ENCODE data around the gene SOD3.

DNA sequence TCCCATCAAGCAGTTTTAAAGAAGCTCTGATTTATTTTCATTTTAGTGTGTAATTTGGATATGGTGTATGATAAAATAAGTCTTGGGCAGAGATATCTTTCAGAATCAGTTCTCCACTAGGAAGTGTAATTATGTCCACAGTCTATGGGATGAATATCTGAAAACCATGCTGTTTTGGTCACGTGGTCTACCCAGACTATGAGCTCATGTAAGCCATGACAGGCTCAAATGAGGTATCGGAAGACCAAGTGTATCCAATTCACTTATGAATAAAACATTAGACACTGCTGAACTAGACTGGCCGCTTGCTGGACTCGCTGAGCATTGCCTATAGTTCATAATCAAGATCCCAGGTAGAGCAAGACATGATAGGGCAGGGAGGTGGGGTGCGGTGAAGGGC, 50.5 kb downstream of the SOD3 start:
- TF ChIP-seq, protein P1, sequence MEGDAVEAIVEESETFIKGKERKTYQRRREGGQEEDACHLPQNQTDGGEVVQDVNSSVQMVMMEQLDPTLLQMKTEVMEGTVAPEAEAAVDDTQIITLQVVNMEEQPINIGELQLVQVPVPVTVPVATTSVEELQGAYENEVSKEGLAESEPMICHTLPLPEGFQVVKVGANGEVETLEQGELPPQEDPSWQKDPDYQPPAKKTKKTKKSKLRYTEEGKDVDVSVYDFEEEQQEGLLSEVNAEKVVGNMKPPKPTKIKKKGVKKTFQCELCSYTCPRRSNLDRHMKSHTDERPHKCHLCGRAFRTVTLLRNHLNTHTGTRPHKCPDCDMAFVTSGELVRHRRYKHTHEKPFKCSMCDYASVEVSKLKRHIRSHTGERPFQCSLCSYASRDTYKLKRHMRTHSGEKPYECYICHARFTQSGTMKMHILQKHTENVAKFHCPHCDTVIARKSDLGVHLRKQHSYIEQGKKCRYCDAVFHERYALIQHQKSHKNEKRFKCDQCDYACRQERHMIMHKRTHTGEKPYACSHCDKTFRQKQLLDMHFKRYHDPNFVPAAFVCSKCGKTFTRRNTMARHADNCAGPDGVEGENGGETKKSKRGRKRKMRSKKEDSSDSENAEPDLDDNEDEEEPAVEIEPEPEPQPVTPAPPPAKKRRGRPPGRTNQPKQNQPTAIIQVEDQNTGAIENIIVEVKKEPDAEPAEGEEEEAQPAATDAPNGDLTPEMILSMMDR (optimal IDR thresholded peaks at IDR 0.05 in 1 of 3, IDR thresholded peaks at IDR 0.05 in 1 of 3, conservative IDR thresholded peaks at IDR 0.05 in 1 of 3; ENCODE audit: extremely low read depth in 1 of 3, insufficient read depth in 2 of 3, low read length in 3 of 3), result no peak
- no peak for TF ChIP-seq EZH2 (IDR thresholded peaks at IDR 0.05; ENCODE audit: low read length)
